Erythroblast (primary cell): Measurements from ENCODE around the gene ZNF446.
A peak's percentile ranks its signal among the peaks of the same experiment; 100 is the strongest.
"Not testable (repeated sequence)": the region's sequence is repeated elsewhere in the genome, so short reads cannot be mapped to it uniquely, and the experiment has no call there.

ENCODE experiments used
- DNase-seq, 2 experiments: peaks; one replicate each; lab custom pipeline; 2025; lab: John Stamatoyannopoulos, UW
- GATA1 ChIP-seq: IDR thresholded peaks from 2 replicates; pipeline ENCODE4 v1.6.1; 2011; ENCODE audit warnings: low read depth, mild to moderate bottlenecking, control low read depth, low read length, moderate library complexity
- POLR2A ChIP-seq: IDR thresholded peaks from 2 replicates; pipeline ENCODE4 v1.6.1; 2011; ENCODE audit warnings: mild to moderate bottlenecking, low read length

ZNF446 gene

GRCh38 chr19:58460039-58460438, 16.1 kb upstream of the ZNF446 start:
- DNase-seq, result no peak
- TF ChIP-seq GATA1, result no peak
- no peak for TF ChIP-seq POLR2A

- no peak for TF ChIP-seq POLR2A
- TF ChIP-seq GATA1, result no peak
- DNase-seq, result no peak
Observed at GRCh38 chr19:58466089-58466759, 9.9 kb upstream of the ZNF446 start.

GRCh38 chr19:58466760-58467589, 9.2 kb upstream of the ZNF446 start, which contains the start of gene ZNF324:
TSS of gene ZNF324 (plus strand) at chr19:58467080. CDS start at chr19:58469186, 2,106 bp downstream.
- DNase-seq, result peak; percentile 97 to 98
- TF ChIP-seq GATA1, result no peak
- TF ChIP-seq POLR2A, result peak; percentile 80

- no peak for DNase-seq
Observed at GRCh38 chr19:58468216-58468839, 7.8 kb upstream of the ZNF446 start.

GRCh38 chr19:58469241-58470013, 6.7 kb upstream of the ZNF446 start:
- no peak for DNase-seq
- TF ChIP-seq GATA1 (no peak), POLR2A (no peak)

More at GRCh38 chr19:58468216-58468839, 7.8 kb upstream of the ZNF446 start:
- TF ChIP-seq GATA1 (no peak), POLR2A (no peak)

- not testable (repeated sequence) for DNase-seq
Observed at GRCh38 chr19:58470837-58471543, 5.2 kb upstream of the ZNF446 start.

GRCh38 chr19:58471736-58472135, 4.4 kb upstream of the ZNF446 start:
- no peak for DNase-seq
- TF ChIP-seq POLR2A, result no peak
- no peak for TF ChIP-seq GATA1

GRCh38 chr19:58473775-58474174, 2.4 kb upstream of the ZNF446 start:
- TF ChIP-seq GATA1 (no peak), POLR2A (peak; percentile 25)
- DNase-seq, result no peak

GRCh38 chr19:58474291-58474996, 1.7 kb upstream of the ZNF446 start:
- no peak for DNase-seq
- TF ChIP-seq GATA1, result no peak
- no peak for TF ChIP-seq POLR2A

GRCh38 chr19:58474997-58475713, 997 bp upstream of the ZNF446 start:
- TF ChIP-seq GATA1 (no peak), POLR2A (no peak)

GRCh38 chr19:58476498-58477015, 405 bp downstream of the ZNF446 start:
- TF ChIP-seq GATA1, result no peak
- TF ChIP-seq POLR2A, result no peak
- no peak for DNase-seq

More at GRCh38 chr19:58474997-58475713, 997 bp upstream of the ZNF446 start:
- DNase-seq, result no peak
